Kidney (tissue), 14 donors: ENCODE measurements around the gene PAK3. TPM values are rescaled to one million over a fixed set of nuclear protein-coding genes. Genes with fewer than 3 reads are reported as not detected.

Experiments used
- DNase-seq, 5 donors: peaks; one replicate each; pipeline ENCODE4 v3.0.0-alpha.2; 2013 to 2020
- FAIRE-seq: peaks from 2 replicates; lab custom pipeline; 2012; peaks lifted over from hg19 to GRCh38; lab: Jason Lieb, UNC
- H3K27ac ChIP-seq, 2 donors: one replicate each; pipeline ENCODE4 v1.7.0; 2013; ENCODE audit warnings: low read depth in 2 of 2, low read length in 2 of 2, inconsistent platforms in 1 of 2
- H3K27me3 ChIP-seq: one replicate; pipeline ENCODE4 v1.7.1; 2013; ENCODE audit warnings: low read length, inconsistent platforms; ENCODE audit not compliant: control insufficient read depth, insufficient read depth
- H3K36me3 ChIP-seq, 3 donors: one replicate each; pipeline versions ENCODE4 v1.7.0 to v1.7.1; 2013; ENCODE audit warnings: low read length in 3 of 3, control low read depth in 1 of 3, inconsistent platforms in 1 of 3; ENCODE audit not compliant: insufficient read depth in 3 of 3, control insufficient read depth in 2 of 3
- H3K4me1 ChIP-seq, 3 donors: one replicate each; pipeline versions ENCODE4 v1.7.0 to v1.7.1; 2013; ENCODE audit warnings: low read length in 3 of 3, inconsistent platforms in 1 of 3, low read depth in 1 of 3; ENCODE audit not compliant: control insufficient read depth in 2 of 3, insufficient read depth in 2 of 3
- H3K4me3 ChIP-seq, 3 donors: one replicate each; pipeline versions ENCODE4 v1.7.0 to v1.8.1; 2013; ENCODE audit warnings: low read length in 3 of 3, control low read depth in 1 of 3, inconsistent platforms in 1 of 3
- H3K9ac ChIP-seq, 3 donors: one replicate each; pipeline versions ENCODE4 v1.7.0 to v1.7.1; 2013; ENCODE audit warnings: low read length in 3 of 3, control low read depth in 1 of 3, inconsistent platforms in 1 of 3
- H3K9me3 ChIP-seq, 3 donors: one replicate each; pipeline versions ENCODE4 v1.7.0 to v1.7.1; 2013; ENCODE audit warnings: low read length in 3 of 3, control low read depth in 1 of 3, inconsistent platforms in 1 of 3; ENCODE audit not compliant: control insufficient read depth in 2 of 3, insufficient read depth in 1 of 3
- CTCF ChIP-seq: IDR thresholded peaks from 3 replicates; pipeline ENCODE4 v1.5.1; 2012; ENCODE audit warnings: mild to moderate bottlenecking, moderate library complexity, borderline replicate concordance; ENCODE audit not compliant: insufficient read depth; ENCODE audit errors: extremely low read depth
- intact Hi-C: fragments of 100-400 bp; cut with DNase I; formaldehyde crosslinking; loops from one replicate; pipeline ENCODE4 v1.11.1; 2022
- polyA plus RNA-seq: library from polyadenylated mRNA; stranded (reverse); fragments of 350-450 nt; fragmentation: Illumina TruSeq; extraction: RNeasy Lipid Tissue Mini Kit (QIAGEN cat#74804); gene quantifications from one replicate; pipeline ENCODE4 v1.2.3, GENCODE V29; 2014; ENCODE audit warnings: low read depth, low replicate concordance; ENCODE audit not compliant: insufficient read depth
- total RNA-seq: library from RNA; stranded (reverse); fragmentation: NEBNext Ultra II Directional; extraction: Animal tissue kit (Norgen Biotek cat#: 25700); gene quantifications from one replicate; pipeline ENCODE4 v1.2.1, GENCODE V29; 2021
- donor health status: control.
- donor health status: control.
- donor health status: control.
- donor health status: control.
- donor health status: control.
- donor health status: DM: yes; HTN: yes; CAD: no.
- donor health status: Normal renal cell carcinoma (clear cell type).

Gene PAK3
- total and polyA plus RNA-seq, 2 donors from 2014 or later = 0.24 to 2.1 TPM

- Histone ChIP-seq H3K4me1 (no peaks in the 10 kb centered on the region), H3K4me3 (no peak overlapping the region), H3K36me3 (no peaks in the 10 kb centered on the region), H3K9ac (no peak overlapping the region), H3K9me3 (no peaks in the 10 kb centered on the region), H3K27ac (no peak overlapping the region), H3K27me3 (peaks cover 2% of the 10 kb centered on the region)
- DNase-seq (no peak), FAIRE-seq (no peak)
- no peak for TF ChIP-seq CTCF
- intact Hi-C loops = no loop called here
Observed at GRCh38 chrX:111151764-111152163, 55.8 kb downstream of the PAK3 start.

- Histone ChIP-seq H3K4me3 (no peak overlapping the region), H3K36me3 (no peaks in the 10 kb centered on the region), H3K9me3 (no peaks in the 10 kb centered on the region), H3K4me1 (no peaks in the 10 kb centered on the region), H3K9ac (no peak overlapping the region), H3K27ac (no peak overlapping the region), H3K27me3 (no peaks in the 10 kb centered on the region)
- FAIRE-seq (no peak), DNase-seq (no peak)
- TF ChIP-seq CTCF = no peak
- intact Hi-C loops = no loop called here
Observed at GRCh38 chrX:111159232-111159631, 63.2 kb downstream of the PAK3 start.

GRCh38 chrX:111164728-111165127 lies 68.7 kb downstream of the PAK3 start:
- Histone ChIP-seq H3K9ac (no peak overlapping the region), H3K27ac (no peak overlapping the region), H3K4me1 (no peaks in the 10 kb centered on the region), H3K4me3 (no peak overlapping the region), H3K9me3 (no peaks in the 10 kb centered on the region), H3K36me3 (no peaks in the 10 kb centered on the region), H3K27me3 (no peaks in the 10 kb centered on the region)
- DNase-seq (peak in 1 of 5 donors; percentile 4), FAIRE-seq (peak; percentile 41)
- TF ChIP-seq CTCF = peak; percentile 14
- intact Hi-C loops = no loop called here

- Histone ChIP-seq H3K4me3 (no peak overlapping the region), H3K9ac (no peak overlapping the region), H3K9me3 (no peaks in the 10 kb centered on the region), H3K4me1 (no peaks in the 10 kb centered on the region), H3K27ac (no peak overlapping the region), H3K36me3 (no peaks in the 10 kb centered on the region), H3K27me3 (no peaks in the 10 kb centered on the region)
- intact Hi-C loops = no loop called here
- DNase-seq (no peak), FAIRE-seq (no peak)
- TF ChIP-seq CTCF = no peak
Observed at GRCh38 chrX:111165902-111166301, 69.9 kb downstream of the PAK3 start.
